Liver (tissue), 9 donors: ENCODE data around the gene RPL27A. TPM values are rescaled to one million over a fixed set of nuclear protein-coding genes. Genes with fewer than 3 reads are reported as not detected.

Experiments used
- DNase-seq: peaks from one replicate; pipeline ENCODE4 v3.0.0-alpha.2; 2017; ENCODE audit warnings: low spot score
- H3K27ac ChIP-seq, 2 donors: one replicate each; pipeline ENCODE4 v1.7.0; 2013; ENCODE audit warnings: inconsistent platforms in 2 of 2, low read length in 2 of 2, control low read depth in 1 of 2, low read depth in 1 of 2, mild to moderate bottlenecking in 1 of 2
- H3K27me3 ChIP-seq, 4 donors: one replicate each; pipeline versions ENCODE4 v1.6.1 to v1.7.0; 2013; ENCODE audit warnings: low read length in 3 of 4, inconsistent platforms in 1 of 4, mild to moderate bottlenecking in 1 of 4, moderate library complexity in 1 of 4; ENCODE audit not compliant: control insufficient read depth in 4 of 4, insufficient read depth in 4 of 4
- H3K36me3 ChIP-seq, 4 donors: one replicate each; pipeline versions ENCODE4 v1.6.1 to v1.7.0; 2013; ENCODE audit warnings: low read length in 3 of 4, mild to moderate bottlenecking in 3 of 4, low read depth in 1 of 4, moderate library complexity in 1 of 4; ENCODE audit not compliant: control insufficient read depth in 4 of 4, insufficient read depth in 3 of 4
- H3K4me1 ChIP-seq, 4 donors: one replicate each; pipeline versions ENCODE4 v1.6.1 to v1.7.0; 2013; ENCODE audit warnings: low read length in 3 of 4, mild to moderate bottlenecking in 3 of 4, moderate library complexity in 1 of 4; ENCODE audit not compliant: control insufficient read depth in 4 of 4, insufficient read depth in 4 of 4
- H3K4me3 ChIP-seq, 3 donors: one replicate each; pipeline versions ENCODE4 v1.6.1 to v1.7.0; 2013; ENCODE audit warnings: low read length in 3 of 3, control low read depth in 1 of 3, low read depth in 1 of 3, mild to moderate bottlenecking in 1 of 3
- H3K9ac ChIP-seq, 2 donors: one replicate each; pipeline ENCODE4 v1.7.0; 2013; ENCODE audit warnings: low read length in 2 of 2, mild to moderate bottlenecking in 2 of 2, moderate library complexity in 2 of 2, control low read depth in 1 of 2, low read depth in 1 of 2
- H3K9me3 ChIP-seq, 4 donors: one replicate each; pipeline versions ENCODE4 v1.6.1 to v1.7.0; 2013; ENCODE audit warnings: low read length in 3 of 4; ENCODE audit not compliant: control insufficient read depth in 4 of 4
- EGR1 ChIP-seq, 2 donors: IDR thresholded peaks; 2 replicates each; pipeline ENCODE4 v1.6.1; 2016 to 2018; ENCODE audit warnings: antibody characterized with exemption in 2 of 2, low read depth in 2 of 2
- FOXA1 ChIP-seq: IDR thresholded peaks from 2 replicates; pipeline ENCODE4 v1.6.1; 2016; ENCODE audit warnings: antibody characterized with exemption
- FOXA2 ChIP-seq: IDR thresholded peaks from 2 replicates; pipeline ENCODE4 v1.6.1; 2016; ENCODE audit warnings: antibody characterized with exemption
- HNF4A ChIP-seq, 2 donors: conservative IDR thresholded peaks; 2 replicates each; pipeline ENCODE4 v1.6.1; 2016; ENCODE audit warnings: antibody characterized with exemption in 2 of 2, mild to moderate bottlenecking in 2 of 2
- HNF4G ChIP-seq: IDR thresholded peaks from 2 replicates; pipeline ENCODE4 v1.6.1; 2016; ENCODE audit warnings: antibody characterized with exemption
- JUND ChIP-seq, 2 donors: IDR thresholded peaks; 2 replicates each; pipeline ENCODE4 v1.6.1; 2016; ENCODE audit warnings: antibody characterized with exemption in 2 of 2
- NR2F2 ChIP-seq: IDR thresholded peaks from 2 replicates; pipeline ENCODE4 v1.6.1; 2016; ENCODE audit warnings: antibody characterized with exemption
- RAD21 ChIP-seq, 2 donors: IDR thresholded peaks; 2 replicates each; pipeline ENCODE4 v1.6.1; 2016; ENCODE audit warnings: antibody characterized with exemption in 2 of 2, mild to moderate bottlenecking in 2 of 2
- RXRA ChIP-seq, 2 donors: IDR thresholded peaks; 2 replicates each; pipeline ENCODE4 v1.6.1; 2017 to 2018; ENCODE audit warnings: antibody characterized with exemption in 2 of 2, mild to moderate bottlenecking in 1 of 2
- SP1 ChIP-seq: IDR thresholded peaks from 2 replicates; pipeline ENCODE4 v1.6.1; 2018; ENCODE audit warnings: antibody characterized with exemption, mild to moderate bottlenecking
- TAF1 ChIP-seq: conservative IDR thresholded peaks from 2 replicates; pipeline ENCODE4 v1.6.1; 2016; ENCODE audit warnings: antibody characterized with exemption, mild to moderate bottlenecking
- YY1 ChIP-seq: IDR thresholded peaks from 2 replicates; pipeline ENCODE4 v1.6.1; 2016; ENCODE audit warnings: antibody characterized with exemption, mild to moderate bottlenecking
- WGBS: extraction: QIAGEN DNeasy Blood & Tissue Kit; methylation state at CpG from one replicate; pipeline ENCODE4 v1.1.7; 2013; 5-methylcytosine and 5-hydroxymethylcytosine counted together
- polyA plus RNA-seq, 2 donors: library from polyadenylated mRNA; stranded (reverse) in 1 of 2; unstranded in 1 of 2; fragments of 200-250 nt in 1 of 2; fragments of >200 nt in 1 of 2; fragmentation: Nextera tagmentation in 1 of 2; extraction: Ambion mirVana in 1 of 2; gene quantifications; one replicate each; pipeline versions ENCODE4 v1.2.1 to v1.2.3, GENCODE V29; 2013 to 2015
- total RNA-seq, 2 donors: library from RNA; depleted of rRNA; stranded (reverse); fragments of >200 nt; gene quantifications; one replicate each; pipeline ENCODE4 v1.2.3, GENCODE V29; 2014
- TF ChIP-seq, protein P1 (sequence below): fragments of 150-350 bp; IDR thresholded peaks from 2 replicates; pipeline ENCODE4 v1.5.1; 2017; ENCODE audit warnings: improper control_type of control experiment, low read depth, low read length; ENCODE audit not compliant: missing input control
- TF ChIP-seq, protein P2 (sequence below): IDR thresholded peaks from 2 replicates; pipeline ENCODE4 v1.6.1; 2016; ENCODE audit warnings: antibody characterized with exemption
- TF ChIP-seq, protein P3 (sequence below): IDR thresholded peaks from 2 replicates; pipeline ENCODE4 v1.6.1; 2016; ENCODE audit warnings: antibody characterized with exemption
- TF ChIP-seq, protein P4 (sequence below): IDR thresholded peaks from 2 replicates; pipeline ENCODE4 v1.6.1; 2016; ENCODE audit warnings: antibody characterized with exemption, mild to moderate bottlenecking
- TF ChIP-seq, protein P5 (sequence below): IDR thresholded peaks from 2 replicates; pipeline ENCODE4 v1.6.1; 2016; ENCODE audit warnings: antibody characterized with exemption
- donor health status: healthy.
- donor health status: healthy.
- donor health status: healthy.
- donor health status: healthy.
- donor health status: healthy.

Gene RPL27A
- total and polyA plus RNA-seq, 4 donors: 178 to 928 (median 570) TPM

DNA sequence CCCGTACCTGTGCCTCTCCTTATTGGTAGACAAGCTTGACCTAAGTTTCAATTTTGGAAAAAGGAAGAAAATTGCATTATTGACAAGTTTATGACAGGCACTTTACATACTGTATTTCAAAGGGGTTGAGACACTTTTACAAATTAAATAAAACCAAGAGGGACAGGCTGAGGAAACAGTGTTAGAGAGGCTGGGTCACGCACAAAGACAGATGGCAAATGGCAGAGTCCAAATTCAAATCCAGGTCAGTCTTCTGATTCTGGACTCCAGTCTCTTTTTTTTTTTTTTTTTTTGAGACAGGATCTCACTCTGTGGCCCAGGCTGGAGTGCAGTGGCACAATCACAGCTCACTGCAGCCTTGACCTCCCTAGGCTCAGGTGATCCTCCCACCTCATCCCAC lies 10.2 kb upstream of the RPL27A start (continued):
- TF ChIP-seq, protein P1, sequence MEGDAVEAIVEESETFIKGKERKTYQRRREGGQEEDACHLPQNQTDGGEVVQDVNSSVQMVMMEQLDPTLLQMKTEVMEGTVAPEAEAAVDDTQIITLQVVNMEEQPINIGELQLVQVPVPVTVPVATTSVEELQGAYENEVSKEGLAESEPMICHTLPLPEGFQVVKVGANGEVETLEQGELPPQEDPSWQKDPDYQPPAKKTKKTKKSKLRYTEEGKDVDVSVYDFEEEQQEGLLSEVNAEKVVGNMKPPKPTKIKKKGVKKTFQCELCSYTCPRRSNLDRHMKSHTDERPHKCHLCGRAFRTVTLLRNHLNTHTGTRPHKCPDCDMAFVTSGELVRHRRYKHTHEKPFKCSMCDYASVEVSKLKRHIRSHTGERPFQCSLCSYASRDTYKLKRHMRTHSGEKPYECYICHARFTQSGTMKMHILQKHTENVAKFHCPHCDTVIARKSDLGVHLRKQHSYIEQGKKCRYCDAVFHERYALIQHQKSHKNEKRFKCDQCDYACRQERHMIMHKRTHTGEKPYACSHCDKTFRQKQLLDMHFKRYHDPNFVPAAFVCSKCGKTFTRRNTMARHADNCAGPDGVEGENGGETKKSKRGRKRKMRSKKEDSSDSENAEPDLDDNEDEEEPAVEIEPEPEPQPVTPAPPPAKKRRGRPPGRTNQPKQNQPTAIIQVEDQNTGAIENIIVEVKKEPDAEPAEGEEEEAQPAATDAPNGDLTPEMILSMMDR: no peak

DNA sequence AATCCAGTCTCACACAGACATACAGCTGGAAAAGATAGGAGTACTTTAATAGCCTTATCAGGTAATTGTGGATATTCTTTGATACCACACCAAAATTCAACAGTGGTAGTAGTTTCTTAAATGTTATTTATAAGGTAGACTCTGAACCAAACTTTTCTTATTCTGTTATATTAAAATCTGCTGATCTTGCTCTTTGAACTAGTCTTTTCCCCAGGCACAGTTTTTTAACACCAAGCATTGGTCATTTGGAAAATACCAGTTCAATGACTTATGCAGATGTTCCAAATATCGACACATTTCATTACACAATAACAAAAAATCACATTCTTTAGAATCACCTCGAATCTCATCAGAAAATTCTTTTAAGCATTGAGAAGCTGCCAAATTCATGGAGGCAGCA lies 7.7 kb upstream of the RPL27A start:
- Histone ChIP-seq H3K4me3 (no peak overlapping the region), H3K27me3 (no peaks in the 10 kb centered on the region), H3K36me3 (peaks cover 3 to 18% (median 13%) of the 10 kb centered on the region in 4 donors), H3K9ac (no peak overlapping the region), H3K9me3 (no peaks in the 10 kb centered on the region), H3K27ac (peak overlapping the region in 1 of 2 donors; percentile 44), H3K4me1 (peaks cover 2 to 21% (median 7%) of the 10 kb centered on the region in 4 donors)
- no peak for DNase-seq
- TF ChIP-seq HNF4A (conservative IDR thresholded peaks at IDR 0.05) (peak in 1 of 2 donors; percentile 36), RXRA (IDR thresholded peaks at IDR 0.05) (peak in 1 of 2 donors; percentile 40), FOXA1 (no peak)
- 51% methylated on average over 2 of the region's 2 CpGs for WGBS

DNA sequence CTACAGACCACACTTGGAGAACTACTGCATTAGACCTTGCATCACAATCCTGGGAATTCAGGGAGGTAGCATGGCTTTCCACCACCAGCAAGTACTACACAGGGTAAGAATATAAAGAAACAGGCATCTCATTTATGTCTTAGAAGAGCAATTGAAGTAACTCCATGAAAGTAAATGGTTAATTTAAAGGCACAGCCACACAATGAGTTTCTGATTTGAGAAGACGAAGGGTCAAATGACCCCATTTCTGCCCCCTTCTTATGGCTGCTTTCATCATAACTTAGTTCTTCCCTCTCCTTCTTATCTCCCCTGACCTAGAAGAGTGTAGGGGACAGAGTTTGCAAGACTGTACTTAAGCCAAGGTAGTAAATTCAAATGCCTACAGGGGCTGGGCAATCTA lies 6.1 kb upstream of the RPL27A start:
- Histone ChIP-seq H3K27ac (no peak overlapping the region), H3K4me3 (no peak overlapping the region), H3K36me3 (peaks cover 3 to 13% (median 9%) of the 10 kb centered on the region in 4 donors), H3K9ac (no peak overlapping the region), H3K27me3 (no peaks in the 10 kb centered on the region), H3K9me3 (no peaks in the 10 kb centered on the region), H3K4me1 (peaks cover 2 to 16% (median 7%) of the 10 kb centered on the region in 4 donors)
- no peak for DNase-seq
- WGBS: 94% methylated on average over 1 of the region's 1 CpG
- no peak for TF ChIP-seq YY1
- TF ChIP-seq RAD21 (IDR thresholded peaks at IDR 0.05): no peak

DNA sequence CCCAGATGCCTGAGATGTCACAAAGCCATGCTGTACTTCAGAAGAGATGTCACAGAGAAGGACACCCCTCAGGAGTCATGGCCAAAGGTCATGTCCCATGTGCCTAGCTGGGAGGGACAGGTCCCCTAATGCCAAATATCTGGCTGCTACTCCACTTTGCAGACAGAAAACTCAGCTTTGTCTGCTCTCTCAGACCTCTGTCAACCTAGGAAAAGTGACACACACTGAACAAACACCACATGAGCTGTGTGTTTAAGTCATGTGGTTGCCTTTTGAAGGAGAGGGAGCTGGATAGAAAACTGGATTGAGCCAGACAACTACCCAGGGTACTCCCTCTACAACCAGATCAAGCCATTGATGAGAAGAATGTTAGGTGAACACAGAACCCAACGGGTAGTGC lies 3.6 kb upstream of the RPL27A start:
- Histone ChIP-seq H3K4me3 (no peak overlapping the region), H3K36me3 (peaks cover 0 to 9% (median 3%) of the 10 kb centered on the region in 4 donors), H3K27me3 (no peaks in the 10 kb centered on the region), H3K9me3 (no peaks in the 10 kb centered on the region), H3K9ac (no peak overlapping the region), H3K27ac (no peak overlapping the region), H3K4me1 (peaks cover 0 to 22% (median 14%) of the 10 kb centered on the region in 4 donors)
- 88% methylated on average over 1 of the region's 1 CpG for WGBS
- no peak for DNase-seq
- no peak for TF ChIP-seq FOXA1
- TF ChIP-seq FOXA2: no peak
- TF ChIP-seq HNF4G: no peak
- TF ChIP-seq JUND (IDR thresholded peaks at IDR 0.05): no peak
- TF ChIP-seq, protein P2, sequence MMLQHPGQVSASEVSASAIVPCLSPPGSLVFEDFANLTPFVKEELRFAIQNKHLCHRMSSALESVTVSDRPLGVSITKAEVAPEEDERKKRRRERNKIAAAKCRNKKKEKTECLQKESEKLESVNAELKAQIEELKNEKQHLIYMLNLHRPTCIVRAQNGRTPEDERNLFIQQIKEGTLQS: no peak
- TF ChIP-seq RXRA (IDR thresholded peaks at IDR 0.05): no peak
- TF ChIP-seq, protein P3, sequence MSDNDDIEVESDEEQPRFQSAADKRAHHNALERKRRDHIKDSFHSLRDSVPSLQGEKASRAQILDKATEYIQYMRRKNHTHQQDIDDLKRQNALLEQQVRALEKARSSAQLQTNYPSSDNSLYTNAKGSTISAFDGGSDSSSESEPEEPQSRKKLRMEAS: no peak
- TF ChIP-seq TAF1: no peak
- TF ChIP-seq RAD21 (IDR thresholded peaks at IDR 0.05): no peak
- TF ChIP-seq, protein P4, sequence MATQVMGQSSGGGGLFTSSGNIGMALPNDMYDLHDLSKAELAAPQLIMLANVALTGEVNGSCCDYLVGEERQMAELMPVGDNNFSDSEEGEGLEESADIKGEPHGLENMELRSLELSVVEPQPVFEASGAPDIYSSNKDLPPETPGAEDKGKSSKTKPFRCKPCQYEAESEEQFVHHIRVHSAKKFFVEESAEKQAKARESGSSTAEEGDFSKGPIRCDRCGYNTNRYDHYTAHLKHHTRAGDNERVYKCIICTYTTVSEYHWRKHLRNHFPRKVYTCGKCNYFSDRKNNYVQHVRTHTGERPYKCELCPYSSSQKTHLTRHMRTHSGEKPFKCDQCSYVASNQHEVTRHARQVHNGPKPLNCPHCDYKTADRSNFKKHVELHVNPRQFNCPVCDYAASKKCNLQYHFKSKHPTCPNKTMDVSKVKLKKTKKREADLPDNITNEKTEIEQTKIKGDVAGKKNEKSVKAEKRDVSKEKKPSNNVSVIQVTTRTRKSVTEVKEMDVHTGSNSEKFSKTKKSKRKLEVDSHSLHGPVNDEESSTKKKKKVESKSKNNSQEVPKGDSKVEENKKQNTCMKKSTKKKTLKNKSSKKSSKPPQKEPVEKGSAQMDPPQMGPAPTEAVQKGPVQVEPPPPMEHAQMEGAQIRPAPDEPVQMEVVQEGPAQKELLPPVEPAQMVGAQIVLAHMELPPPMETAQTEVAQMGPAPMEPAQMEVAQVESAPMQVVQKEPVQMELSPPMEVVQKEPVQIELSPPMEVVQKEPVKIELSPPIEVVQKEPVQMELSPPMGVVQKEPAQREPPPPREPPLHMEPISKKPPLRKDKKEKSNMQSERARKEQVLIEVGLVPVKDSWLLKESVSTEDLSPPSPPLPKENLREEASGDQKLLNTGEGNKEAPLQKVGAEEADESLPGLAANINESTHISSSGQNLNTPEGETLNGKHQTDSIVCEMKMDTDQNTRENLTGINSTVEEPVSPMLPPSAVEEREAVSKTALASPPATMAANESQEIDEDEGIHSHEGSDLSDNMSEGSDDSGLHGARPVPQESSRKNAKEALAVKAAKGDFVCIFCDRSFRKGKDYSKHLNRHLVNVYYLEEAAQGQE: no peak
- TF ChIP-seq EGR1 (IDR thresholded peaks at IDR 0.05; ENCODE audit: low read depth in 2 of 2): no peak
- TF ChIP-seq NR2F2: no peak
- no peak for TF ChIP-seq HNF4A (conservative IDR thresholded peaks at IDR 0.05)
- no peak for TF ChIP-seq SP1
- TF ChIP-seq, protein P5, sequence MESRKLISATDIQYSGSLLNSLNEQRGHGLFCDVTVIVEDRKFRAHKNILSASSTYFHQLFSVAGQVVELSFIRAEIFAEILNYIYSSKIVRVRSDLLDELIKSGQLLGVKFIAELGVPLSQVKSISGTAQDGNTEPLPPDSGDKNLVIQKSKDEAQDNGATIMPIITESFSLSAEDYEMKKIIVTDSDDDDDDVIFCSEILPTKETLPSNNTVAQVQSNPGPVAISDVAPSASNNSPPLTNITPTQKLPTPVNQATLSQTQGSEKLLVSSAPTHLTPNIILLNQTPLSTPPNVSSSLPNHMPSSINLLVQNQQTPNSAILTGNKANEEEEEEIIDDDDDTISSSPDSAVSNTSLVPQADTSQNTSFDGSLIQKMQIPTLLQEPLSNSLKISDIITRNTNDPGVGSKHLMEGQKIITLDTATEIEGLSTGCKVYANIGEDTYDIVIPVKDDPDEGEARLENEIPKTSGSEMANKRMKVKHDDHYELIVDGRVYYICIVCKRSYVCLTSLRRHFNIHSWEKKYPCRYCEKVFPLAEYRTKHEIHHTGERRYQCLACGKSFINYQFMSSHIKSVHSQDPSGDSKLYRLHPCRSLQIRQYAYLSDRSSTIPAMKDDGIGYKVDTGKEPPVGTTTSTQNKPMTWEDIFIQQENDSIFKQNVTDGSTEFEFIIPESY: no peak
- TF ChIP-seq, protein P1: no peak
